AG09309 (cell line): ENCODE data around the gene TOR1B.

ENCODE experiments used
- DNase-seq: peaks from one replicate; pipeline ENCODE4 v3.0.0-alpha.2; 2010; ENCODE audit warnings: low read depth
- H3K4me3 ChIP-seq: 2 replicates; pipeline ENCODE4 v1.5.1; 2011; ENCODE audit warnings: mild to moderate bottlenecking, low read depth, low read length, moderate library complexity; ENCODE audit not compliant: control insufficient read depth
- TF ChIP-seq, protein P1 (sequence below): IDR thresholded peaks from 2 replicates; pipeline ENCODE4 v1.5.1; 2011; ENCODE audit warnings: mild to moderate bottlenecking, low read depth, low read length, inconsistent platforms; ENCODE audit not compliant: insufficient read depth, control insufficient read depth; ENCODE audit errors: missing control alignments

Gene TOR1B

GRCh38 chr9:129823935-129824601, 21.1 kb downstream of the TOR1B start, which contains the start of gene TOR1A:
TOR1A (minus strand) TSS chr9:129824136; CDS start chr9:129824085, 51 bp downstream.
- peak; percentile 77 for DNase-seq
- peak within 1 kb of the TSS; percentile 56 for H3K4me3 ChIP-seq
- TF ChIP-seq, protein P1, sequence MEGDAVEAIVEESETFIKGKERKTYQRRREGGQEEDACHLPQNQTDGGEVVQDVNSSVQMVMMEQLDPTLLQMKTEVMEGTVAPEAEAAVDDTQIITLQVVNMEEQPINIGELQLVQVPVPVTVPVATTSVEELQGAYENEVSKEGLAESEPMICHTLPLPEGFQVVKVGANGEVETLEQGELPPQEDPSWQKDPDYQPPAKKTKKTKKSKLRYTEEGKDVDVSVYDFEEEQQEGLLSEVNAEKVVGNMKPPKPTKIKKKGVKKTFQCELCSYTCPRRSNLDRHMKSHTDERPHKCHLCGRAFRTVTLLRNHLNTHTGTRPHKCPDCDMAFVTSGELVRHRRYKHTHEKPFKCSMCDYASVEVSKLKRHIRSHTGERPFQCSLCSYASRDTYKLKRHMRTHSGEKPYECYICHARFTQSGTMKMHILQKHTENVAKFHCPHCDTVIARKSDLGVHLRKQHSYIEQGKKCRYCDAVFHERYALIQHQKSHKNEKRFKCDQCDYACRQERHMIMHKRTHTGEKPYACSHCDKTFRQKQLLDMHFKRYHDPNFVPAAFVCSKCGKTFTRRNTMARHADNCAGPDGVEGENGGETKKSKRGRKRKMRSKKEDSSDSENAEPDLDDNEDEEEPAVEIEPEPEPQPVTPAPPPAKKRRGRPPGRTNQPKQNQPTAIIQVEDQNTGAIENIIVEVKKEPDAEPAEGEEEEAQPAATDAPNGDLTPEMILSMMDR: no peak

DNA sequence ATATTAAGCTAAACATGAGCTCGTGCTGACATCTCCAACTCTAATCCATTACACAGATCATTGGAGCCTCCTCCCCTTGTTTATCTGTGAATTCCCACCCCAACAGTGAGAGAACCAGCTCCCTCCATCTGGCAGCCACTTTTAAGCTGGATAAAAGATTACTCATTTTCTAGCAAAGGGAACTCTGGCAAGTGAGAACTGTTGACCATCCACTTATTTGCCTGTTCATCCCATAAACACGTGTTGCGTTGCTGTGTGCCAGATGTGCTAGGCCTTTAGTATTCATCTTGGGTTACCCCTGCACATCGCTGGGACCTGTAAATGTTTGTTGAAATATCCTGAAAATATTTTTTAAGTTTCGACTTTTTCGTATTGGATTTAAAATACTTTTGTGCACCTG, 23.4 kb downstream of the TOR1B start:
- no peak overlapping the region for H3K4me3 ChIP-seq
- DNase-seq: no peak
- TF ChIP-seq, protein P1: no peak

DNA sequence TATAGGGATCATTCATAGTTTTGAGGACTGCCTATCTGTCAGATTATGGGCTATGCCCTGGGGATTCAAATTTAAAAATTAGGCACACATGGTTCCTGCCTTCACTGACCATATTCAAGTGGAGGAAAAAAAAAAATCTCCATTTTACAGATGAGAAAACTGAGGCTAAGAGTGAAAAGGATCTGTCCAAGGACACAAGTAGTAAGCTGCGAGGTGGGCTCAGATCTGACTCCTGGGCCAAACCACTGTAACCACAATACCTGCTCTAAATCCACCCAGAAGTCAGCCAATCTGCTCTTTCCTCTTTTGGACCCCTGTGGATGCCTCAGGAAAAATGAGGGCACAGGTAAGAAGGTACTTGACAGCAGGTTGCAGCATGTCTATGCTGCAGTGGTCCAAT, 23.8 kb downstream of the TOR1B start:
- TF ChIP-seq, protein P1: no peak
- H3K4me3 ChIP-seq: no peak overlapping the region
- DNase-seq: no peak

DNA sequence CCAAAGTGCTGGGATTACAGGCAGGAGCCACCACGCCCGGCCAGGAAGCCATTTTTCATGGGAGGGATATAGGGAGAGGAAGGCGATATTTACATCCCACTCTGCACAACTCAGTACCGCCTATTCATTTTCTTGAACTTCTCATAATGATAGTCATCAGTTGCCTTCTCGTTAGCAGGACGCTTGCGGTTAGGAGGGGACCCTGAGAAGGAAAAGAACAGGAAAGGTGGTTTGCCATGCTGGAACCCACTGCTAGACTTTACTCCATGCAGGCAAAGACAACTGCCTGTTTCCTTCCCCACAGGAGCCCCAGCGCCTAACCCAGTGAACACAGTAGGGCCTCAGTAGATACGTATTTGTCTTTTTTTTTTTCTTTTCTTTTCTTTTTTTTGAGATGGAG, 25.1 kb downstream of the TOR1B start:
- no peak for DNase-seq
- H3K4me3 ChIP-seq: no peak overlapping the region
- TF ChIP-seq, protein P1: no peak

DNA sequence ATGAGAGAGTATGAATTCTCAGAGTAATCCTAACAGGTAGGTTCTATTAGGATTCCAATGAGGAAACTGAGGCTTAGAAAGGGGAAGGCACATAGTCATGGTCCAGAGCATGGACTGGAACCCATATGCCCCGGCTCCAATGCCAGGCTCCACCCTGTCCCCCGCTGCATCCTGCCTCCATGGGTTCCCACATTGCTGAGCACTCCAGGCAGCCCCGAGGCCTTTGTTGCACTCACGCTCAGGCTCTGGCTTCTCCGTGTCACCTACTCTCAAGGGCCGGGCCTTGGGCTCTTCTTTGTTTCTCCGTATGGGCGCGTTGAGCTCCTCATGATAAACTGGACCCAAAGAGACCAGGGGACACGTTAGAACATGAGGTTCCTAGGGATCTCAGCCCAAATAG, 26.0 kb downstream of the TOR1B start:
- no peak for DNase-seq
- TF ChIP-seq, protein P1: no peak
- H3K4me3 ChIP-seq: no peak overlapping the region

GRCh38 chr9:129832982-129833381, 30.0 kb downstream of the TOR1B start:
- no peak overlapping the region for H3K4me3 ChIP-seq
- TF ChIP-seq, protein P1: no peak
- DNase-seq: no peak
